ENCODE results near the gene FCRL2.
"Not testable (repeated sequence)": the region's sequence is repeated elsewhere in the genome, so short reads cannot be mapped to it uniquely, and the experiment has no call there.

FCRL2 gene

DNA sequence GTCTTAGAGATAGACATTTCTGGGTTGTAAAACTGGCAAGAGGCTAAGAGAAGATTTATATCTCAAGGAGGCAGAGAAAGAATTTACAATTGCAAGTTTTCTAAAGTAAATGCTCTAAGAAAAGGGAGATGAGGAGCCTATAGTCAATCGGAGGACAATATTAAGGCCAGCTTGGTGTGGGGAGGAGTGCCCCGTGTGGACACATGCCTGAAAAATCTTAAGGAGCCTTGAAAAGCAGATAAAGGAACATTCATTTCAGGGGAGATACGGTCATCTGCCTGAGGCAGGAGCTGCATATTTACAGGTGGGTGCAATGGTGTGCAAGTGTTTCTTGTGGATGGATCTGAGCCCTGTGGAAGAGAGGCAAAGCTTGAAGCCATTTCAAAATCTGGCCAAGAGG lies 25.6 kb downstream of the FCRL2 start:
- DNase-seq (ENCODE audit: low read depth), result no peak

DNA sequence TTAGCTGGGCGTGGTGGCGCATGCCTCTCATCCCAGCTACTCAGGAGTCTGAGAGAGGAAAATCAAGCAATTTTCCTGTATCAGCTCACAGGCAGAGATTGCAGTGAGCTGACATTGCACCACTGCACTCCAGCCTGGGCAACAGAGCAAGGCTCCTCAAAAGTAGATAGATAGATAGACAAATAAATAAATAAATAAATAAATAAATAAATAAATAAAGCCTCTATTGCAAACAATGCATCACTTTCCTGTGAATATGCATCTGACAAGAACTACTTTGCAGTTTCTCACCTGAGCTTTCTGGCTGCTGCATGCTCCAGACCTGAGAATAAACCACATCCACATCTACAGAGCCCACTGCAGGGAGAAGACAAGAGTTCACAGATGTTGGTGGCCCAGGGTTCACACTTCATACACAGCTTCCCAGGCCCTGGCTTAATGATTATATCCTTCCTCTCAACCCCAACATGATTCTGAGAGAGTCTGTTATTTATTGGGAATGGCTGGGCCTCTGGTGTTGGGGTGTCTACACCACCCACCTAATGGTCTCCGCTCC lies 28.6 kb downstream of the FCRL2 start:
- DNase-seq (ENCODE audit: low read depth), result no peak

DNA sequence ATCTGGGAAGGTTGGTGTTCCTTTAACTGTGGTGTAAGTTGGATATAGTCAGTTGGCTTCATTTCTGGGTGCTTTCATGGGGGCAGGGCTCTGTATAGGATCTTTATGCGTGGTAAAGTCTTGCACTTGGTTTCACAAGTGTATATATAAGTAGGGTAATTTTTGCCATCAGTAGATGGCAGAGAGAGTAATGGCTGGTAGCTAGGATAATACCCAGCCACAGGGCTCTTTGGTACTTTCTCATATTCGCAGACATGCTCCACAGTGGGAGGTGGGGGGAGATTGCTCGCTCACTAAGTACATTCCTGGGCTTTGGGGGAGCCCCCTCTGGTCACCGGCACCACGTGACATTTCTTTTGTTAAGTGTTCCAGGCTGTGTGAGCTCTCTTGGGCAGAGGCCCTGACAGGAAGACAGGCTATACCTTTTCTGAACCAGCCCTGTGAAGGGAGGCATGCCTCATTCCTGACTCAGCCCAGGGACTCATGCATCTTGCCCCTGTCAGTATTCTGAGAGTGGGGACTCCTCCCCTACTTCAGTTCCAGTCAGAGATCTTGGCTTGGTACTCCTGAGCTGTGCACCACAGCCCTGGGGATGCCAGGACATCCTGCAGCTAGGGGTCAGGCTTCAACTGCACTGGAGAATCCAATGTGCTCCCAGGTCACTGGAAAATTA lies 37.6 kb downstream of the FCRL2 start:
- DNase-seq (ENCODE audit: low read depth), result no peak

DNA sequence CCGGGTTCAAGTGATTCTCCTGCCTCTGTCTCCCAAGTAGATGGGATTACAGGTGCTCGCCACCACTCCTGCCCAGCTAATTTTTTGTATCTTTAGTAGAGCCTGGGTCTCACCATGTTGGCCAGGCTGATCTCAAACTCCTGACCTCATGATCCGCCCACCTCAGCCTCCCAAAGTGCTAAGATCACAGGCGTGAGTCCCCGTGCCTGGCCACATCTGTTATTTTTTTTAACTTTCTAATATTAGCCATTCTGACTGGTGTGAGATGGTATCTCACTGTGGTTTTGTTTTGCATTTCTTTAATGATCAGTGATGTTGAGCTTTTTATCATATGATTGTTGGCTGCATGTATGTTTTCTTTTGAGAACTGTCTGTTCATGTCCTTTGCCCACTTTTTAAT lies 40.9 kb downstream of the FCRL2 start:
- DNase-seq (ENCODE audit: low read depth), result not testable (repeated sequence)

DNA sequence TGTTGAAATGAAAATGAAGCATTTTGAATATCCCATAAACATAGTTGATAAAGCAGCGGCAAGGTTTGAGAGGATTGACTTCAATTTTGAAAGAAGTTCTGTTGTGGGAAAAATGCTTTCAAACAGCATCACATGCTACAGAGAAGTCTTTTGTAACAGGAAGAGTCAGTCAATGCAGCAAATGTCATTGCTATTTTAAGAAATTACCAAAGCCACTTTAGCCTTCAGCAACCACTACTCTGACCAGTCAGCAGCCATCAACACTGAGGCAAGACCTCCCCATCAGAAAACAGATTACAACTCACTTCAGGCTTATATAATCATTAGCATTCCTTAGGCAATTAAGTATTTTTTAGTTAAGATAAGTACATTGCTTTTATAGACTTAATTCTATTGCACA lies 42.6 kb downstream of the FCRL2 start:
- no peak for DNase-seq (ENCODE audit: low read depth)

DNA sequence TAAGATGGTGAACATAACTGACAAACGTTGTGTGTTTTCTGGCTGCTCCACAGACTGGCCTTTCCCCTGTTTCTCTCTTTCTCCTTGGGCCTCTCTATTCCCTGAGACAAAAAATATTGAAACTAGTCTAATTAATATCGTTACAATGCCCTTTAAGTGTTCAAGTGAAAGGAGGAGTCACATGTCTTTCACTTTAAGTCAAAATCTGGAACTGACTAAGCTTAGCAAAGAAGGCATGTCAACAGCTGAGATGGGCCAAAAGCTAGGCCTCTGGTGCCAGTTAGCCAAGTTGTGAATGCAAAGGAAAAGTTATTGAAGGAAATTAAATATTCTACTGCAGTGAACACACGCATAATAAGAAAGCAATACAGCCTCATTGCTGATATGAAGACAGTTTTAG lies 44.2 kb downstream of the FCRL2 start:
- no peak for DNase-seq (ENCODE audit: low read depth)

DNA sequence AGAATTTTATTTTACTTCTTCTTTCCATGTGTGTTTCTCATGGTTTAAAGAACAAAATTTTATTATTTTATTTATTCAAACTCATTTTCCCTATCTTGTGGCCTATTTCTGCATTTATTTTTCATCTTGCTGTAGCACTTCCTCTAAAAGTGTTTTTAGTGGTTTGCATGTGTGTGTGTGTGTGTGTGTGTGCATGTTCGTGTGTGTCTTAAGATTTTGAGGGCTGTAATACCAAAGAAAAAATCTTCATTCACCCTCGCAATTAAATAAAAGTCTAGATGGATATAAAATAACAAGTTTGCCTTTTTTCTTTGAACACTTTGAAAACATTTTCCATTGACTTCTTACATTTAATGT lies 51.7 kb downstream of the FCRL2 start:
- DNase-seq (ENCODE audit: low read depth), result no peak

DNA sequence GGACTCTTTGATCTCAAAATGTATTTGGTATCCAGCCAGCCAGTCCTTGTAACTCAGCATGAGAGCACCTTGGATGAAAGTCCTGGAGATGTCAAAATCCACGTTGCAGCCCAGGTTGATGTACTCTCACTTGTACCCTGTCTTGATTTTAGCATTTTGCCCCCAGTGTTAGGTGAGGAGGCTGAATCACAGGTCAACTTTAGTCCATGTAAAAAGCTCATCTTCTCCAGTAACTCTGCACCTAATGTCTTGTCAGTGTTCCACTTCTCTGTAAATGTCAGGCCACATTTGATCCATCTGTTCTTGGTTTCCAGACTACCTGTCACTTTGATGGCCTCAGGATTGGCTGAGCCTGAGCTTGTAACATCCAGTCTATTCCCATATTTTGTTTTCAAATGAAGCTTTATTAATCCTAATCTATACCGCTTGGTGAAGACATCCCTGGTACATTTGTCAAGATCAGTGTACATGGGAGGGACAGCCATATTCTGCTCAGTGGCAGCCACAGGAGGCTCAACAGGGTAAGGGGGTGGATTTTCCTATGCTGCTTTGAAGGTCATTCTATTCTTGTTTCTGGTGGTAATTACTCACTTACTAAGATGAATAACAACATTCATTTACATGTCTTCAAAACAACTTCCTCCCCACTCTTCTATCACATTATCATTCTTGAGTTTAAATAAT lies 52.3 kb downstream of the FCRL2 start:
- no peak for DNase-seq (ENCODE audit: low read depth)

DNA sequence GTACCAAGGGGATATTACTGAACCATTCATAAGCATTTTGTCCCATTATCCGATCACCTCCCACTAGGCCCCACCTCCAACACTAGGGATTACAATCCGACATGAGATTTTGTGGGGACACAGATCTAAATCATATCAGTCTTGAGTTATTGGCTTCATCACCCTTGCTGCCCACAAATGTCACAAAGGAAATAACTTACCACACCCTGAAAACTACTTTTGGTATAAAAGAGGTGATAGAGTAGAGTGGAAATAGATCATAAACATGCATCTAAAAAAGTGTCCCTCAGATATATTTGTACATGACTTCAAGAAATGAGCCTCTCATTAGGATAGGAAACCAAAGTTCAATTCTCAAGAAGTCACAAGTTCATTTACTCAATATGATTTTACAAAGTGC lies 53.8 kb downstream of the FCRL2 start:
- no peak for DNase-seq (ENCODE audit: low read depth)

DNA sequence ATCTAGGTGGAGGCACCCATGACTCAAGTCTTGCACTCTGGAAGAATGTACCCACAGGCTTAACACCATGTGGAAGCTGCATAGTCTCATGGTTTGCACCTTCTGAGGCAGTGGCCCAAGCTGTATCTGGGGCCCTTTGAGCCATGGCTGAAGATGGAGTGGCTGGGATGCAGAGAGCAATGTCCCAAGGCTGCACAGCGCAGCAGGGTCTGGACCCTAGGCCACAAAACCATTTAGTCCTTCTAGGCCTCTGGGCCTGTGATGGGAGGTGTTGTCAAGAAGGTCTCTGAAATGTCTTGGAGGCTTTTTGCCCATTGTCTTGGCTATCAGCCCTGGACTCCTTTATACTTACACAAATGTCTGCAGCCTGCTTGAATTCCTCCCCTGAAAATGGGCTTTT lies 54.9 kb downstream of the FCRL2 start:
- DNase-seq (ENCODE audit: low read depth), result no peak

DNA sequence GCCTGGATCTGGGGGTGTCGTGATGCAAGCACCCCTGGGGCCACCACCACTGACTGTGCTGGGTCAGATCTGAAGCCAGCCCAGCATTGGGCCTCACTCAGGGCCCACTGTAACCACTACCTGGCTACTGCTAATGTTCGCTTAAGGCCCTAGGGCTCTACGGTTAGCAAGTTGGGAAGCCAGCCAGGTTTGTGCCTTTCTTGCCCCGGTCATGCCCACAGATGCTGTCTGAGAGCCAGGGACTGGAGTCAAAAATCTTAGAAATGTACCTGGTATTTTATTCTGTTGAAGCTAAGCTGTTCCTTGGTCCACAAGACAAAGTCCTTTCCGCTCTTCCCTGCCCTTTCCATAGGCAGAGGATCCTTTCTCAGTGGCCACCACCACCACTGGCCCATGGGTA lies 61.2 kb downstream of the FCRL2 start:
- no peak for DNase-seq (ENCODE audit: low read depth)

DNA sequence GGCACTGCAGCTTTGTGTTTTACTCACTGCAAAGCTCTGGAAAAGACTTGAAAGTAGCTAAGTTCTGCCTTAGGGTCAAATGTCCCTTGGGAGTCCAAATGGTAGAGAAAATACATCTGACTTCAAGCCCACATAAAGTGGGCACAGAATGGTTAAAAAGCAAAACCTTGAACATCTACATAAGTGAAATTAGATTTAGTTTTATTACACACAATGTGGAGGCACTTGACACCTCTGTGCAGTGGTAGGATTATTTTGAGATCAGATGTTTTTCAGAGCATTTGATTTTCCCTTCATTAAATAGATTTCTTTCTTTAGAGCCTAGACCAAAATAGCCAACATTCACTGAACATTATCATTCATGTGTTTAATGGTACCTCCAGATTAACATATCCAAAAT lies 65.1 kb downstream of the FCRL2 start:
- no peak for DNase-seq (ENCODE audit: low read depth)

DNA sequence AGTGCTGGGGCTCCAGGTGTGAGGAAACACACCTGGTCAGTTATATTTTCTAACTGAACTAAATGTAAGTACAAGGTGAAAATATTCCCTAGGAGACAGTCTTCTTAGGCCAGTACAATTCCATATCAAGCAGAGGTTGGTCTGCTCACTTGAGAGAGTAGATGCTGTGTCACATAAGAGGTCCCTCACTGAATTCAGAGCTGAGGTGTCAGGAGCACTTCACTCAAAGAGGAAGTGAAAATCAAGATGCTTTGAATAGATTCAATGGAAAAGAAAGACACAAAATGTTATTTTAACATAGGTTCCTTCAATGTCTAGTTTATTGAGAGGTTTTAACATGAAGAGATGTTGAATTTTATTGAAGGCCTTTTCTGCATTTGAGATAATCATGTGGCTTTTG lies 72.1 kb downstream of the FCRL2 start:
- DNase-seq (ENCODE audit: low read depth), result no peak

DNA sequence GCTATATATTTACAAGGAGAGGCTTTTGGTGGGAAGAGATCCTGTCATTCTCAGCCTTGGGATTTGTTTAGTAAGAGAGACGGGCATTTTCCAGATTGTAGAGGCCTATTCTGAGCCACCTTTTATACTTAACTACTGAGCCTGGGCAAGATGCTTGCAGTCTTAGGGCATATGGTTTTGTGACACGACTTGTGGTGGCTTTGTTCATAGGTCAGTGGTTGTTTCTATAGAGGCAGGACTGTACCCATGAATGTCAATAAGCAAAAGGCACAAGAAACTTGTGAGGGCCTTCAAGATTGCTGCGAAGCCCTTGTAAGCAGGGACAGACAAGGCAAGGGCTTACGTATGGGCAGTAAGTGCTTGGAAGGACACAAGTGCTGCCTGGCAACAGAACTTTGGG lies 73.0 kb downstream of the FCRL2 start:
- no peak for DNase-seq (ENCODE audit: low read depth)

DNA sequence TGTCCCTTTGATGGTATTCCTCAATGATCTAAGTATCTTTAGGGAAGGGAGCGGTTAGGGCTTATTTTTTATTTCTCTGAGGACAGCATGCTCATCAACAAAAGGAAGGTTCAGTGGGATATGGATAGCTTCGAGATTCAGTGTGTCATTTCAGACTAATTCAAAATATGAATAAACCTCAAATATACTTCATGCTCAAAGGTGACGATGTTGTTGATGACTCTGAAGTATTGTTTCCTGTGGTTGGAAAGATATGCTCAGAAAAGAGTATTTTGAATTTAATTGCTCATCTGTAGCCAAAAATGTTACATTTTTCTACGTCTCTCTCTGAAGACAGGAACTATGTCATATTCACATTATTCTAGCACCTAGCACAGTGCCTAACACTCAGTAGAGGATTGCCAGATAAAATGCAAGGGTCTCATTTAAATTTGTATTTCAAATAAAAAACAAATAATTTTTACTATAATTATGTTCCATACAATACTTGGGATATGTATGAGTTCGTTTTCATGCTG lies 74.6 kb downstream of the FCRL2 start:
- no peak for DNase-seq (ENCODE audit: low read depth)

DNA sequence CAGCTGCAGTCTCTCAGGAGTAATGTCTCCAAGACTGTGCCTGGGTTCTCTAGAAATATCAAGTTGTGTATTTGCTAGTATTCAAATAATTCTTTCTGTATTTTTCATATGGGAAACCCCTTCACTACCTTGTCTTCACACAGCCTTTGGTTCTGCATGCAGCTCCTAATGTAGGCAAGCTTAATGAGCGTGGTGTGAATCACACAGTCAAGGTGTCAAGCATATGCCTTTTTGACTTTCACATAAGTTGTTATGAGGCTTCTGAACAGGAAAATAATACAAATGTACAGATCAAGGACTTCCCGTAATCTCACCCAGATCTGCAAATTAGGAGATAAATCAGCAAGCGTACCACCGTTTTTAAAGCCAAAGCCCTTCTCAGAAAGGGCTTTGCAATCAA lies 76.2 kb downstream of the FCRL2 start, which contains the start of gene FCRL3:
Gene FCRL3 (minus strand): TSS at position 38 of the 400 bp plus-strand sequence. CDS start 280 bp downstream, outside the sequence.
- DNase-seq (ENCODE audit: low read depth), result no peak

DNA sequence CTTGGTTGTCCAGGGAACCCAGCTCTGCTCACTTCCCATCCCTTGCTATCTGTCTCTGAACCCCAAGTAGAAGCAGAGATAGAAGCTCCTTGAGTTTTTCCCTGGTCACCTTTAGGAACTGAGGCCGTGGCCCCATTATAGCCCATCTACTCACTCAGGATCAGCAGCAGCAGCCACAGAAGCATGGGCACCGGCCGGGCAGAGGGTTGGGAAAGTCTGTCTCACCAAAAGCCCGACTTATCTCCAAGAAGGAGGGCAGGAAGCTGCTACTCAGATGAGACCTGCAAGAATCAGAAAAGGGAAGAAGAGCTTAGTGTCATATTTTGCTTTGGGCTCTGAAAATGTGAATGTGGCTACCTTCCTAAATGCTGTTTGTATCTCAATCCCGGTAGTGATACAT lies 76.6 kb downstream of the FCRL2 start:
- DNase-seq (ENCODE audit: low read depth), result no peak

DNA sequence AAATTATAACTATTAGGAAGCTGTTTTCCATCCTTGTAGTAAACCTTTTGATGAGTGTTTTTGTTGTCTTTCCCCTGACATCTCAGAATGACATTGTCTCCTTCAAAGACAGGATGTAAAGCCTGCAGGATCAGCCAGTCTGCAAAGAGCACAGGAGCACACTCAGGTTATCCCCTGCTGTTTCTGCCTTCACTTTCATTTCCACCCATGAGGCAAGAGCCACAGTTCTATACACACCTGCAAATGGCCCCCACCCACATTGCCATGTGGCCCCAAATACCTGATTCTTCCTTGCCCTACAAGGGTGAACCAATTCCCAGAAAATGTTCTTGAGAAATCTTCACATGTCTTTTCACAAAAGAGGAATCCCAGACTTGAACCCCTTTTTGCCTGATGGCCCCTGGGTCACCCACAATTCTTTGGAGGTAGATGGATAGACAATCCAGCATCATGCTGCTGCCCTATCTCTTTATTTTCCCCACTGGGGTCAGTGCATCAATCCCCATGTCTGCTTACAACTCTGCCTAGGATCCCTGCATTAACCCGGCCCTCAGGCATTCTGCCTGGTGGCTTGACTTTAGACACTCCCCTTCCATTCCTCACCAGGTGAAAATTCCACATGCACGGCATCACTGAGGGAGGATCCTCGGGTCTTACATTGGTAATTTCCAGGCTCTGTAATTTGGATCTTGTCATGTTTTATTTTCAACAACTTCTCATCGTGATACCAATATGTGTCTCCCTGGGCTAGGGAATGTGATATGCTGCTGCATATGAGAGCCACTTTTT lies 79.0 kb downstream of the FCRL2 start:
- no peak for DNase-seq (ENCODE audit: low read depth)

DNA sequence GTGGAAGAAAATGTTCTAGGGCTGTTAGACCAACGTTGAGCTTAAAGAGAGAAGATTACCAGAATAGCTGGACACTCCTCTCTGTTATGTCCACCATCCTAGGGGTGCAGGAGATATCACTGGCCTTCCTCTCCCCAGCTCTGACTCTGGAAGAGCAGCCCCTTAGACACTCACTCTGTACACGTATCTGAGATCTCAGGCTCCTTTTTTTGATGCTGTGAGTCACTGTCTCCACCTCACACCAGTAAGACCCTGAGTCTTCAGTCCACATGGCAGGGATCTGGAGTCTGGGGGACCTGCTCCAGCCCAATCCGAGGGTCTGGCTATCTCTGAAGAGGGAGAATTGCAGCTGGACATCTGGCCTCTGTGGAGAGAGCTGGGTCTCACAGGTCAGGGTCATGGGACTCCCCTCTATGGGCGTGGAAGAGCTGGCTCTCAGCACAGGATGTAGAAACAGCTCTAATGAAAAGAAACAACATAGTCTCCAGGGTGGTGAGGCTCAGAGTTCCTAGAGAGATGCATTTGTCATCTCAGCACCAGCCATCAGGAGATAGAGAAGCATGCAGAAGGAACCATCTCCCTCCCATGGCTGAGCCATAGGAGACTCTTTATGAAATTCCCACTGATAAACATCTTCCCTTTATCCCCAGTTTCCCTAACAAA lies 79.8 kb downstream of the FCRL2 start:
- DNase-seq (ENCODE audit: low read depth), result no peak
